IPS-18c (cell line): ENCODE results near the gene LRRK1.
A peak's percentile ranks its signal among the peaks of the same experiment; 100 is the strongest.

Experiments used
- H3K4me3 ChIP-seq: 2 replicates; pipeline ENCODE4 v1.7.0; 2013; ENCODE audit warnings: low read depth, mild to moderate bottlenecking, low read length, moderate library complexity; ENCODE audit not compliant: insufficient read depth
- H3K9me3 ChIP-seq: one replicate; pipeline ENCODE4 v1.6.1; 2013; ENCODE audit warnings: mild to moderate bottlenecking, low read length, moderate library complexity; ENCODE audit not compliant: control insufficient read depth, insufficient read depth

LRRK1 gene

GRCh38 chr15:100918690-100919480 lies at the start of gene LRRK1:
Gene LRRK1, plus strand, starts transcription at chr15:100919357. Its CDS starts 5,276 bp downstream, at chr15:100924633.
- H3K4me3 ChIP-seq: peak within 1 kb of the TSS; percentile 58

GRCh38 chr15:100873029-100873677 lies 46.0 kb upstream of the LRRK1 start:
- Histone ChIP-seq H3K4me3 (no peak overlapping the region), H3K9me3 (no peaks in the 10 kb centered on the region)

More at GRCh38 chr15:100918690-100919480, at the start of gene LRRK1:
- H3K9me3 ChIP-seq: peaks cover 2% of the 10 kb centered on the region

DNA sequence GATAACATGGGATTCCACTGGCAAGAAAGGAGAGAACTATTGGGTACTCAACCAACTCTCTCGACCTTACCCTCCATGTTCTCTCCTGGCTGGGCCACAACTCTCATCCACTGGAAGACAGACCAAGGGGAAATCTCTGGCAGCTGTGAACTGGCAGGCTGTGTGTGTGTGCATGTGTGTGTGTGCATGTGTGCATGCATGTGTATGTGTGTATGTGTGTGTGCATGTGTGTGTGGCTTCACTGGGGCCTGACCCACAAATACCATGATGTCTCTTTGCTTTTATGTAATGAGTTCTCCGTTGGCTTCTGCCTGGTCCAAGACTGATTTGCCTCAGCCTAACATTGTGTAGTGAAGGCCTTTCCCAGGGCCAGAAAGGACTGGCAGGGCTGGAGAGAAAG lies 43.7 kb upstream of the LRRK1 start:
- no peak overlapping the region for H3K4me3 ChIP-seq
- no peaks in the 10 kb centered on the region for H3K9me3 ChIP-seq

DNA sequence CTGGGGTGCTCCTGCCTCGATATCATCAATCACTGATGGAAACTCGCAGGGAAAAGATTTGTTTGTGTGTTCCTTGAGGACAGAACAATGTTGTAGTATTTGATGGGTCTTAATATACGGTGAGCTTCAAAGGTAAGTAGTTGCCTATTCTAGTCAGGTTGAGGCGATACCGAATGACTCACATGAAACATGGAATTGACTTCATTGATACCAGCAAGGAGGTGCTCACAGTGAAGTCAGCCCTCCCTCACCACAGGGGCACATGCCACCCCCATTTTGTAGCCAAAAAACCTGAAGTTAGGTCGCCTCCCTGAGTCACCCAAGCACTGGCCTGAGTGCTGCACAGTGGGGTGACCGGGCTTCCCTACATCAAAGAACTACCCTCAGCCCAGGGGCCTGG lies 43.2 kb upstream of the LRRK1 start:
- Histone ChIP-seq H3K4me3 (no peak overlapping the region), H3K9me3 (no peaks in the 10 kb centered on the region)

- Histone ChIP-seq H3K9me3 (no peaks in the 10 kb centered on the region), H3K4me3 (no peak overlapping the region)
Observed at GRCh38 chr15:100877551-100877950, 41.6 kb upstream of the LRRK1 start.

GRCh38 chr15:100878130-100878529 lies 41.0 kb upstream of the LRRK1 start:
- H3K9me3 ChIP-seq: no peaks in the 10 kb centered on the region
- no peak overlapping the region for H3K4me3 ChIP-seq

- H3K4me3 ChIP-seq: peak overlapping the region; percentile 54; the same call in 1 of the 2 replicates
Observed at GRCh38 chr15:100878648-100879047, 40.5 kb upstream of the LRRK1 start.

GRCh38 chr15:100879061-100879463 lies 40.1 kb upstream of the LRRK1 start:
- peak overlapping the region; percentile 54; the same call in 1 of the 2 replicates for H3K4me3 ChIP-seq
- no peaks in the 10 kb centered on the region for H3K9me3 ChIP-seq

More at GRCh38 chr15:100878648-100879047, 40.5 kb upstream of the LRRK1 start:
- no peaks in the 10 kb centered on the region for H3K9me3 ChIP-seq

GRCh38 chr15:100879464-100880138 lies 39.6 kb upstream of the LRRK1 start, which contains the start of gene ALDH1A3:
Gene ALDH1A3, plus strand, starts transcription at chr15:100879831. Its CDS starts 77 bp downstream, at chr15:100879908.
- Histone ChIP-seq H3K9me3 (no peaks in the 10 kb centered on the region), H3K4me3 (peak within 1 kb of the TSS; percentile 54)

- no peaks in the 10 kb centered on the region for H3K9me3 ChIP-seq
- peak overlapping the region; percentile 54 for H3K4me3 ChIP-seq
Observed at GRCh38 chr15:100880139-100880896, 38.8 kb upstream of the LRRK1 start.

- Histone ChIP-seq H3K9me3 (no peaks in the 10 kb centered on the region), H3K4me3 (peak overlapping the region; percentile 54; the same call in 1 of the 2 replicates)
Observed at GRCh38 chr15:100880897-100881242, 38.3 kb upstream of the LRRK1 start.

- no peaks in the 10 kb centered on the region for H3K9me3 ChIP-seq
- no peak overlapping the region for H3K4me3 ChIP-seq
Observed at GRCh38 chr15:100881573-100882336, 37.4 kb upstream of the LRRK1 start.

DNA sequence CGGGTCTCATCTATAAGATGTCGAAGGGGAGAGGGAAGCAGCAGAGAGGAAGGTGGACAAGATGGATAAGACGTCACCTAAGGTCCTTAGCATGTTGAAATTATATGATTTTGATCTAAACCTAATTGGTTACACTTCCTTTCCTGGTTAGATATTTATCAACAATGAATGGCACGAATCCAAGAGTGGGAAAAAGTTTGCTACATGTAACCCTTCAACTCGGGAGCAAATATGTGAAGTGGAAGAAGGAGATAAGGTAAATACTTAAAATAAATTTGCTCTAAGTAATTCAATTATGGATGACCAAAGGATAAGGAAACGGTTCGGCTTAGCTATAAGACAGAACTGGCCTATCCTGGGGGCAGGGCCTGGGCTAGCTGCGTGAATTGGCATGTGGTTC lies 34.0 kb upstream of the LRRK1 start:
- H3K9me3 ChIP-seq: no peaks in the 10 kb centered on the region
- H3K4me3 ChIP-seq: no peak overlapping the region

DNA sequence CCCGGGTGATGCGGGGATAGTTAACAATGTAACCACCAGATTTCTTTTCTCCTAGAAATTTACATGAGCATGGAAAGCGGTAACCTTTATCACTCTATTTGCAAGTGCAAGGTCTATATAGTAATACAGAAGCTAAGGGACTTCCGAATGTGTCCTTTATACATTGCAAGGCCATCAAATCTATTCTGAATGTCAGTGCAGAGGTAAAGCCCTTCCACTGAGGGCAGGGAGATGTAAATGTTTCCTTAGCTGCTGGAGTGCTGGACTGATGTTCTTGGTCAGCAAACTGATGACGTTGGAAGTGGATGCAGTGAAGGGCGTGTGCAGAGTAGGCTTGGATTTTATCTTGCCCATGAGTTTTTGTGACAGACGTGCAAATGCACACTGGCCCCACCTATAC lies 33.3 kb upstream of the LRRK1 start:
- H3K4me3 ChIP-seq: no peak overlapping the region
- no peaks in the 10 kb centered on the region for H3K9me3 ChIP-seq

DNA sequence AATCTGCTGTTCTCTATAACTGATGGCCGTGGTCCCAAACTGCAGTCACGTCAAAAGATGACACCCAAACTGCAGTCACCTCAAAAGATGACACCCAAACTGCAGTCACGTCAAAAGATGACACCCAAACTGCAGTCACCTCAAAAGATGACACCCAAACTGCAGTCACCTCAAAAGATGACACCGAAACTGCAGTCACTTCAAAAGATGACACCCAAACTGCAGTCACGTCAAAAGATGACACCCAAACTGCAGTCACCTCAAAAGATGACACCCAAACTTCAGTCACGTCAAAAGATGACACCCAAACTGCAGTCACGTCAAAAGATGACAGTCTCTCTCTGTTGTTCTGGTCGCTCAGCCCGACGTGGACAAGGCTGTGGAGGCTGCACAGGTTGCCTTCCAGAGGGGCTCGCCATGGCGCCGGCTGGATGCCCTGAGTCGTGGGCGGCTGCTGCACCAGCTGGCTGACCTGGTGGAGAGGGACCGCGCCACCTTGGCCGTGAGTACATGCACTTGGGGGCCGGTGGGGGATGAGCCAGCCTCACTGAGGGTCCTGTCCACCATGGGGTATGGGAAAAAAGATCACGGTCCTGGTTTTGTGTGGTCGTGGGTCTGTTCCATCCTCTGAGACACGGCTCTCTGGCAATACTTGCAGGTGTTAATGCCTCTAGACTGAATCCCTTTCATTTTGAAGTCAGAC lies 31.8 kb upstream of the LRRK1 start:
- no peaks in the 10 kb centered on the region for H3K9me3 ChIP-seq

More for the DNA sequence above, 31.8 kb upstream of the LRRK1 start:
- no peak overlapping the region for H3K4me3 ChIP-seq
